ENCODE measurements around the gene CFAP410.
"Not testable (repeated sequence)": the region's sequence is repeated elsewhere in the genome, so short reads cannot be mapped to it uniquely, and the experiment has no call there.

Gene CFAP410

DNA sequence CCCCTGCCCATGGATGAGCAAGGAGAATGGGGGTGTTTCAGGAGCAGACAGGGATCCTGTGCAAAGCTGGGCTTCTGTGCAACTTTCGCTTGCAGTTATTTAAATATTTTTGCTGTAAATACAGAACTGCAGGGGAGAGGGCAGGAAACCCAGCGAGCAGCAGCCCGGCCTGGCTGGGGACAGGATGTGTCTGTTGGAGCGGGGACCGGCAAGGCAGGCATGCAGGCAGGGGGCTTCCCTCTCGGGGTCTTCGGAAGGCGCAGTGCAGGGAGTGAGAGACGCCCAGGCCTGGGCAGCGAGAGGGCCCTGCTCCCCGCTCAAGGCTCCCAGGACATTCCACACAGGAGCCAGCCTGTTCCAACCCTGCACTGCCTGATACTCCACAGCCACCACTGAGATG, 55.2 kb downstream of the CFAP410 start:
- no peak for DNase-seq (ENCODE audit: low read depth)

DNA sequence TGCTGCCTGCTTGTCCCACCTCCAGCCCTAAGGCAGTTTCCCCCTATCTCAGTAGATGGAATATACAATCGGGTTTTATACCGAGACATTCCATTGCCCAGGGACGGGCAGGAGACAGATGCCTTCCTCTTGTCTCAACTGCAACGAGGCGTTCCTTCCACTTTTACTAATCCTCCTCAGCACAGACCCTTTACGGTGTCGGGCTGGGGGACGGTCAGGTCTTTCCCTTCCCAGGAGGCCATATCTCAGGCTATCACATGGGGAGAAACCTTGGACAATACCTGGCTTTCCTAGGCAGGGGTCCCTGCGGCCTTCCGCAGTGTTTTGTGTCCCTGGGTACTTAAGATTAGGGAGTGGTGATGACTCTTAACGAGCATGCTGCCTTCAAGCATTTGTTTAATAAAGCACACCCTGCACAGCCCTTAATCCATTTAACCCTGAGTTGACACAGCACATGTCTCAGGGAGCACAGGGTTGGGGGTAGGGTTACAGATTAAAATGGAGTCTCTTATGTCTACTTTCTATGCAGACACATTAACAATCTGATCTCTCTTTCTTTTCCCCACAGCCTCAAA, 55.9 kb downstream of the CFAP410 start:
- not testable (repeated sequence) for DNase-seq (ENCODE audit: low read depth)

GRCh38 chr21:44282370-44282769, 56.8 kb downstream of the CFAP410 start:
- DNase-seq (ENCODE audit: low read depth), result no peak

DNA sequence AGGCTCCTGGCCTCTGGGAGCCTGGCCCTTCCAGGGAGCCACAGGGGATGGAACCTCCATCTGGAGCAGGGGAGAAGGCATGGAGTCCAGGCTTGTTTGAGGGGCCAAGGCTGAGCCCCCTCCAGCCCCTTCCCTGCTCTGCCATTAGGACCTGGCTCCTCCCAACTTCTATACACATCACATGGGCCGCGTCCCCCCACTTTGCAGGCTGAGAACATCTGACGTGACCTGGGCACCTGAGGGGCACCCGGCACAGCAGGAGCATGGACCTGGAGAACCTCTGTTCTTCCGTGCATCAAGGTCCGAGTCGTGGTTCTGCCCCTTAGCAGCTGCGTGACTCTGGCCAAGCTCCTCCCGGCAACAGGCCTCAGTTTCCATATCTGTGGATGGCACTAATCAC, 57.4 kb downstream of the CFAP410 start:
- no peak for DNase-seq (ENCODE audit: low read depth)

GRCh38 chr21:44279354-44280260, 59.6 kb downstream of the CFAP410 start:
- DNase-seq (ENCODE audit: low read depth), result no peak
